MM.1S (cell line): Measurements from ENCODE around the gene AHRR.

ENCODE experiments used
- DNase-seq: peaks from one replicate; pipeline ENCODE4 v3.0.0-alpha.2; 2015
- H2AFZ ChIP-seq: fragments of 300-600 bp; sonication (generic); 2 replicates; pipeline ENCODE4 v1.6.0; 2016; ENCODE audit warnings: antibody characterized with exemption, low read length
- H3F3A ChIP-seq: fragments of 300-600 bp; sonication (generic); 2 replicates; pipeline ENCODE4 v1.6.1; 2016; ENCODE audit warnings: mild to moderate bottlenecking, antibody characterized with exemption, low read length, moderate library complexity, mixed read lengths; ENCODE audit not compliant: insufficient read depth
- H3K27ac ChIP-seq: fragments of 300-600 bp; sonication (generic); 2 replicates; pipeline ENCODE4 v1.5.1; 2016; ENCODE audit warnings: mild to moderate bottlenecking, low read length
- H3K27me3 ChIP-seq: fragments of 300-600 bp; sonication (generic); replicated peaks from 2 replicates; pipeline ENCODE4 v1.6.0; 2016; ENCODE audit warnings: low read length; ENCODE audit not compliant: insufficient read depth
- H3K36me3 ChIP-seq: fragments of 300-600 bp; sonication (generic); replicated peaks from 2 replicates; pipeline ENCODE4 v1.6.1; 2016; ENCODE audit warnings: mild to moderate bottlenecking, low read length, mixed read lengths; ENCODE audit not compliant: insufficient read depth
- H3K4me1 ChIP-seq: fragments of 300-600 bp; sonication (generic); 2 replicates; pipeline ENCODE4 v1.6.1; 2016; ENCODE audit warnings: low read length, mixed read lengths
- H3K4me2 ChIP-seq: fragments of 300-600 bp; sonication (generic); 2 replicates; pipeline ENCODE4 v1.6.0; 2016; ENCODE audit warnings: low read depth, low read length
- H3K4me3 ChIP-seq: fragments of 300-600 bp; sonication (generic); 2 replicates; pipeline ENCODE4 v1.5.1; 2016; ENCODE audit warnings: low read length, mixed read lengths
- H3K79me2 ChIP-seq: fragments of 300-600 bp; sonication (generic); 2 replicates; pipeline ENCODE4 v1.6.1; 2016; ENCODE audit warnings: mixed run types, low read length, mixed read lengths
- H3K9ac ChIP-seq: fragments of 300-600 bp; sonication (generic); 2 replicates; pipeline ENCODE4 v1.6.1; 2016; ENCODE audit warnings: low read length, mixed read lengths
- H3K9me2 ChIP-seq: fragments of 300-600 bp; sonication (generic); replicated peaks from 2 replicates; pipeline ENCODE4 v1.6.1; 2016; ENCODE audit warnings: mild to moderate bottlenecking, low read length, mixed read lengths; ENCODE audit not compliant: insufficient read depth
- H3K9me3 ChIP-seq: fragments of 300-600 bp; sonication (generic); replicated peaks from 2 replicates; pipeline ENCODE4 v1.6.1; 2016; ENCODE audit warnings: mild to moderate bottlenecking, low read length, mixed read lengths; ENCODE audit not compliant: insufficient read depth
- H4K20me1 ChIP-seq: fragments of 300-600 bp; sonication (generic); 2 replicates; pipeline ENCODE4 v1.6.1; 2016; ENCODE audit warnings: mild to moderate bottlenecking, low read length, moderate library complexity, mixed read lengths; ENCODE audit not compliant: insufficient read depth
- EZH2 ChIP-seq: fragments of 300-600 bp; sonication (generic); optimal IDR thresholded peaks from 2 replicates; pipeline ENCODE3; 2017; ENCODE audit warnings: low read depth, mild to moderate bottlenecking, antibody characterized with exemption, low read length, mixed read lengths
- EZH2phosphoT487 ChIP-seq: fragments of 300-600 bp; sonication (generic); IDR thresholded peaks from 2 replicates; pipeline ENCODE4 v1.6.1; 2018; ENCODE audit warnings: antibody characterized with exemption, low read length
- TF ChIP-seq, protein P1 (sequence below): fragments of 300-600 bp; sonication (generic); IDR thresholded peaks from 2 replicates; pipeline ENCODE4 v1.5.1; 2016; ENCODE audit warnings: antibody characterized with exemption, low read length, mixed read lengths

The AHRR gene

DNA sequence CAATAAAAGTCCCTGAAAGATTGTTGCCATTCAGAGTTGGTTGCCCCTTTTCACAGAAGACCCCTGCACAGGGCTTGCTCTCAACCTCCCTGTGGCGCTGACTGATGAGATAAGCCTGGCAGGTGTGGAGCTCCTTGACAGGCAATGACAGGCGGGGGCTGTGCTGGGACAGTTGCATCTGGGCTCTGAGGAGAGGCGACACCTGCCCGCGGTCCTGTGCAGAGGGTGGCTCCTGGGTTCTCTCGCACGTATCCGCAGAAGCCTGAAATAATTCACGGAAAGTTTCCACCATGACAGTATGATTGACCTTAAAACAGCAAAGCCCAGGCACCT lies 101.7 kb downstream of the AHRR start:
- Histone ChIP-seq H3K4me1 (peaks cover 9% of the 10 kb centered on the region), H3F3A (0 out of 2 replicates have a peak, but pooled peaks cover 3% of the 10 kb centered on the region), H3K9me2 (no peaks in the 10 kb centered on the region), H3K9me3 (no peaks in the 10 kb centered on the region), H3K9ac (no peak overlapping the region), H3K36me3 (no peaks in the 10 kb centered on the region), H3K27ac (no peak overlapping the region), H3K27me3 (no peaks in the 10 kb centered on the region), H4K20me1 (no peaks in the 10 kb centered on the region), H3K79me2 (no peaks in the 10 kb centered on the region), H2AFZ (no peak overlapping the region), H3K4me3 (no peak overlapping the region), H3K4me2 (no peak overlapping the region)
- TF ChIP-seq, protein P1, sequence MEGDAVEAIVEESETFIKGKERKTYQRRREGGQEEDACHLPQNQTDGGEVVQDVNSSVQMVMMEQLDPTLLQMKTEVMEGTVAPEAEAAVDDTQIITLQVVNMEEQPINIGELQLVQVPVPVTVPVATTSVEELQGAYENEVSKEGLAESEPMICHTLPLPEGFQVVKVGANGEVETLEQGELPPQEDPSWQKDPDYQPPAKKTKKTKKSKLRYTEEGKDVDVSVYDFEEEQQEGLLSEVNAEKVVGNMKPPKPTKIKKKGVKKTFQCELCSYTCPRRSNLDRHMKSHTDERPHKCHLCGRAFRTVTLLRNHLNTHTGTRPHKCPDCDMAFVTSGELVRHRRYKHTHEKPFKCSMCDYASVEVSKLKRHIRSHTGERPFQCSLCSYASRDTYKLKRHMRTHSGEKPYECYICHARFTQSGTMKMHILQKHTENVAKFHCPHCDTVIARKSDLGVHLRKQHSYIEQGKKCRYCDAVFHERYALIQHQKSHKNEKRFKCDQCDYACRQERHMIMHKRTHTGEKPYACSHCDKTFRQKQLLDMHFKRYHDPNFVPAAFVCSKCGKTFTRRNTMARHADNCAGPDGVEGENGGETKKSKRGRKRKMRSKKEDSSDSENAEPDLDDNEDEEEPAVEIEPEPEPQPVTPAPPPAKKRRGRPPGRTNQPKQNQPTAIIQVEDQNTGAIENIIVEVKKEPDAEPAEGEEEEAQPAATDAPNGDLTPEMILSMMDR: no peak
- no peak for TF ChIP-seq EZH2phosphoT487
- no peak for TF ChIP-seq EZH2
- no peak for DNase-seq

DNA sequence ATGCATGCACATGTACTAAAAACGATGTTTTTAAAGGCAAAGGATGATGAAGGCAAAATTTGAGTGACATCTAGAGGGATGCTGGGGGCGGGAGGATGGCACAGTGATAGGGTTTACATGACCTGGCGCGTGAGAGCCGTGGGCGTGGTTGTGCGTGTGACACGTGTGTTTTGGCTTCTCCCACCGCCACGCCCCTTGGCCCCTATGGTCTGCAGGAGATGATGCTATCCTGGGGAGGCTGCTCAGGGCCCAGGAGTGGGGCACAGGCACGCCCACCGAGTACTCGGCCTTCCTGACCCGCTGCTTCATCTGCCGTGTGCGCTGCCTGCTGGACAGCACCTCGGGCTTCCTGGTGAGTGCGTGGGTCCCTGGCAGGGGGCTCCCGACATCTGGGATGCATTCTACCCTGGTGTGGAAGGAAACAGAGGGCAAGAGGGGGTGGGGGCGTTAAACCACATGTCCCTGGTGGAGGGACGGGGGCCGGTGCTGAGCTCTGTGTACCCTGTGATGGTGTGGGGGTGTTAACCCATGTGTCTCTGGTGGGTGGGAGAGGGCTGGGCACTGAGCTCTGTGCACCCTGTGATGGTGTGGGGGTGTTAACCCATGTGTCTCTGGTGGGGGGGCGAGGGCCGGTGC lies 102.2 kb downstream of the AHRR start:
- no peaks in the 10 kb centered on the region for H3K9me3 ChIP-seq
- no peaks in the 10 kb centered on the region for H3K9me2 ChIP-seq
- H3K27ac ChIP-seq: no peak overlapping the region
- no peaks in the 10 kb centered on the region for H3K79me2 ChIP-seq
- H3K36me3 ChIP-seq: no peaks in the 10 kb centered on the region
- no peaks in the 10 kb centered on the region for H4K20me1 ChIP-seq
- no peak overlapping the region for H2AFZ ChIP-seq
- H3K27me3 ChIP-seq: no peaks in the 10 kb centered on the region
- H3K4me1 ChIP-seq: peaks cover 9% of the 10 kb centered on the region
- no peak overlapping the region for H3K4me3 ChIP-seq
- TF ChIP-seq, protein P1: no peak
- TF ChIP-seq EZH2 (no peak), EZH2phosphoT487 (no peak)
- 0 out of 2 replicates have a peak, but pooled peaks cover 3% of the 10 kb centered on the region for H3F3A ChIP-seq
- no peak overlapping the region for H3K9ac ChIP-seq
- H3K4me2 ChIP-seq: no peak overlapping the region
- DNase-seq: no peak

DNA sequence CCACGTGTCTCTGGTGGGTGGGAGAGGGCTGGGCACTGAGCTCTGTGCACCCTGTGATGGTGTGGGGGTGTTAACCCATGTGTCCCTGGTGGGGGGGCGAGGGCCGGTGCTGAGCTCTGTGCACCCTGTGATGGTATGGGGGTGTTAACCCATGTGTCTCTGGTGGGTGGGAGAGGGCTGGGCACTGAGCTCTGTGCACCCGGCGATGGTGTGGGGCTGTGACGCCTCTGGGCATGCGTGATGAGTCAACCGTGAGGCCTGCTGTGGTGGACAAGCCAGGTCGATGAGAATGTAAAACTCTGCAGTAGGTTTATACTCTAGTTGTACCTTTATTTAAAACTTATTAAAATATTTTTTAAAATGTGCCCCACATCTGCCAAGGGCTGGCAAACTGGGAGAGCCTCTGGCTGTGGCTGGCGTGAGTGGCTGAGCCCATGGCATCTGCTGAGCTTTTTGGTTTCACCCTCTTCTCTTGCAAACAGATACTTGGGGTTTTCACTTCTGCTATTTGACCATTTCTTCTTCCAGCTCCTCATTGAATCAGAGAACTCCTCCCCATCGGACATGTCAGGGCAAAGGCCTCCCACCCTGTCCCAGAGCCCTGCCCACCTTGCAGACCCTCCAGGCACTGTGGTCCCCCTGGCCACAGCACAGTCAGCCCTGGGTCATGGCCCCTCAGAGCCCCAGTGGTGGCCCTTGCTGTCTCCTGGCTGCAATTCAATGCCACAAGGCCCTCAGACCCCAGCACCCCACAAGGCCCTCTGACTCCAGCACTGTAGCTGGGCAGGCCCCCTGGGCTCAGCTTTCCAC lies 103.0 kb downstream of the AHRR start:
- no peaks in the 10 kb centered on the region for H3K27me3 ChIP-seq
- H3K79me2 ChIP-seq: no peaks in the 10 kb centered on the region
- H3F3A ChIP-seq: 0 out of 2 replicates have a peak, but pooled peaks cover 3% of the 10 kb centered on the region
- peak overlapping the region; percentile 59 for H2AFZ ChIP-seq
- no peak overlapping the region for H3K9ac ChIP-seq
- H3K9me3 ChIP-seq: no peaks in the 10 kb centered on the region
- peak; percentile 42 for DNase-seq
- no peak overlapping the region for H3K4me3 ChIP-seq
- TF ChIP-seq EZH2: no peak
- no peak for TF ChIP-seq EZH2phosphoT487
- TF ChIP-seq, protein P1: no peak
- H4K20me1 ChIP-seq: no peaks in the 10 kb centered on the region
- no peaks in the 10 kb centered on the region for H3K9me2 ChIP-seq
- H3K27ac ChIP-seq: peak overlapping the region; percentile 57; the same call in 1 of the 2 replicates
- H3K4me1 ChIP-seq: peaks cover 9% of the 10 kb centered on the region
- H3K4me2 ChIP-seq: peak overlapping the region; percentile 45; the same call in 1 of the 2 replicates
- H3K36me3 ChIP-seq: no peaks in the 10 kb centered on the region
